ENCODE data around the gene IRAG1.

GRCh38 chr11:10699072-10699471 is 5.5 kb upstream of the IRAG1 start:
- no peak for TF ChIP-seq GATA2 (IDR thresholded peaks at IDR 0.05; ENCODE audit: low read depth, low read length)
- TF ChIP-seq GATA3 (IDR thresholded peaks at IDR 0.05; ENCODE audit: low read depth, low read length) = no peak

Measured in SH-SY5Y (cell line).